ENCODE data around the gene RPL5. TPM values are rescaled to one million over a fixed set of nuclear protein-coding genes. Genes with fewer than 3 reads are reported as not detected.

The RPL5 gene
- total and polyA plus RNA-seq, 2 experiments from 2014 or later, result 2,182 to 3,547 TPM

GRCh38 chr1:92843429-92844352, 11.9 kb downstream of the RPL5 start:
- H3K9me3 Mint-ChIP-seq, result no peaks in the 10 kb centered on the region
- no peak overlapping the region for H3K4me3 Mint-ChIP-seq
- Histone ChIP-seq H3K27me3 (ENCODE audit: insufficient read depth) (no peaks in the 10 kb centered on the region), H3K27ac (ENCODE audit: low read depth) (peak overlapping the region; percentile 14; the same call in 1 of the 2 replicates), H3F3A (replicated peaks; ENCODE audit: low read depth) (peaks cover 39% of the 10 kb centered on the region), H4K20me1 (replicated peaks; ENCODE audit: insufficient read depth) (peaks cover 33% of the 10 kb centered on the region), H2AFZ (no peak overlapping the region), H3K79me2 (replicated peaks; ENCODE audit: insufficient read depth) (peaks cover 18% of the 10 kb centered on the region), H3K9me2 (ENCODE audit: insufficient read depth) (no peaks in the 10 kb centered on the region), H3K4me3 (no peak overlapping the region), H3K4me2 (no peak overlapping the region), H3K4me1 (ENCODE audit: insufficient read depth) (no peaks in the 10 kb centered on the region), H3K36me3 (ENCODE audit: insufficient read depth) (peaks cover 36% of the 10 kb centered on the region)
- ATAC-seq (peak; percentile 15; the same call in 2 of the 3 replicates), DNase-seq (ENCODE audit: low spot score) (no peak)
- peaks cover 57% of the 10 kb centered on the region for H3K36me3 Mint-ChIP-seq (ENCODE audit: low read depth)
- H3K4me1 Mint-ChIP-seq, result no peaks in the 10 kb centered on the region
- H3K27ac Mint-ChIP-seq, result no peak overlapping the region
- no peaks in the 10 kb centered on the region for H3K27me3 Mint-ChIP-seq (ENCODE audit: insufficient read depth, low read depth, poor library complexity)
- TF ChIP-seq ZNF114 (CRISPR knock-in tag; IDR thresholded peaks at IDR 0.05) (no peak), STAT1 (IDR thresholded peaks at IDR 0.05; ENCODE audit: unreplicated experiment) (no peak), CTCF (conservative IDR thresholded peaks at IDR 0.05; ENCODE audit: low read depth in 2 of 2) (no peak), NANOG (IDR thresholded peaks at IDR 0.05; ENCODE audit: borderline replicate concordance) (no peak), EZH2phosphoT487 (IDR thresholded peaks at IDR 0.05; ENCODE audit: unreplicated experiment) (no peak), JUNB (IDR thresholded peaks at IDR 0.05; ENCODE audit: unreplicated experiment) (no peak), EZH2 (IDR thresholded peaks at IDR 0.05; ENCODE audit: low read depth, unreplicated experiment) (no peak), CREB1 (CRISPR knock-in tag; IDR thresholded peaks at IDR 0.05; ENCODE audit: low read depth) (no peak), POLR2AphosphoS5 (IDR thresholded peaks at IDR 0.05; ENCODE audit: low read depth) (no peak), REST (IDR thresholded peaks at IDR 0.05; ENCODE audit: unreplicated experiment) (no peak), ZNF331 (CRISPR knock-in tag; IDR thresholded peaks at IDR 0.05; ENCODE audit: low read depth) (no peak)
- TF ChIP-seq, protein P1, sequence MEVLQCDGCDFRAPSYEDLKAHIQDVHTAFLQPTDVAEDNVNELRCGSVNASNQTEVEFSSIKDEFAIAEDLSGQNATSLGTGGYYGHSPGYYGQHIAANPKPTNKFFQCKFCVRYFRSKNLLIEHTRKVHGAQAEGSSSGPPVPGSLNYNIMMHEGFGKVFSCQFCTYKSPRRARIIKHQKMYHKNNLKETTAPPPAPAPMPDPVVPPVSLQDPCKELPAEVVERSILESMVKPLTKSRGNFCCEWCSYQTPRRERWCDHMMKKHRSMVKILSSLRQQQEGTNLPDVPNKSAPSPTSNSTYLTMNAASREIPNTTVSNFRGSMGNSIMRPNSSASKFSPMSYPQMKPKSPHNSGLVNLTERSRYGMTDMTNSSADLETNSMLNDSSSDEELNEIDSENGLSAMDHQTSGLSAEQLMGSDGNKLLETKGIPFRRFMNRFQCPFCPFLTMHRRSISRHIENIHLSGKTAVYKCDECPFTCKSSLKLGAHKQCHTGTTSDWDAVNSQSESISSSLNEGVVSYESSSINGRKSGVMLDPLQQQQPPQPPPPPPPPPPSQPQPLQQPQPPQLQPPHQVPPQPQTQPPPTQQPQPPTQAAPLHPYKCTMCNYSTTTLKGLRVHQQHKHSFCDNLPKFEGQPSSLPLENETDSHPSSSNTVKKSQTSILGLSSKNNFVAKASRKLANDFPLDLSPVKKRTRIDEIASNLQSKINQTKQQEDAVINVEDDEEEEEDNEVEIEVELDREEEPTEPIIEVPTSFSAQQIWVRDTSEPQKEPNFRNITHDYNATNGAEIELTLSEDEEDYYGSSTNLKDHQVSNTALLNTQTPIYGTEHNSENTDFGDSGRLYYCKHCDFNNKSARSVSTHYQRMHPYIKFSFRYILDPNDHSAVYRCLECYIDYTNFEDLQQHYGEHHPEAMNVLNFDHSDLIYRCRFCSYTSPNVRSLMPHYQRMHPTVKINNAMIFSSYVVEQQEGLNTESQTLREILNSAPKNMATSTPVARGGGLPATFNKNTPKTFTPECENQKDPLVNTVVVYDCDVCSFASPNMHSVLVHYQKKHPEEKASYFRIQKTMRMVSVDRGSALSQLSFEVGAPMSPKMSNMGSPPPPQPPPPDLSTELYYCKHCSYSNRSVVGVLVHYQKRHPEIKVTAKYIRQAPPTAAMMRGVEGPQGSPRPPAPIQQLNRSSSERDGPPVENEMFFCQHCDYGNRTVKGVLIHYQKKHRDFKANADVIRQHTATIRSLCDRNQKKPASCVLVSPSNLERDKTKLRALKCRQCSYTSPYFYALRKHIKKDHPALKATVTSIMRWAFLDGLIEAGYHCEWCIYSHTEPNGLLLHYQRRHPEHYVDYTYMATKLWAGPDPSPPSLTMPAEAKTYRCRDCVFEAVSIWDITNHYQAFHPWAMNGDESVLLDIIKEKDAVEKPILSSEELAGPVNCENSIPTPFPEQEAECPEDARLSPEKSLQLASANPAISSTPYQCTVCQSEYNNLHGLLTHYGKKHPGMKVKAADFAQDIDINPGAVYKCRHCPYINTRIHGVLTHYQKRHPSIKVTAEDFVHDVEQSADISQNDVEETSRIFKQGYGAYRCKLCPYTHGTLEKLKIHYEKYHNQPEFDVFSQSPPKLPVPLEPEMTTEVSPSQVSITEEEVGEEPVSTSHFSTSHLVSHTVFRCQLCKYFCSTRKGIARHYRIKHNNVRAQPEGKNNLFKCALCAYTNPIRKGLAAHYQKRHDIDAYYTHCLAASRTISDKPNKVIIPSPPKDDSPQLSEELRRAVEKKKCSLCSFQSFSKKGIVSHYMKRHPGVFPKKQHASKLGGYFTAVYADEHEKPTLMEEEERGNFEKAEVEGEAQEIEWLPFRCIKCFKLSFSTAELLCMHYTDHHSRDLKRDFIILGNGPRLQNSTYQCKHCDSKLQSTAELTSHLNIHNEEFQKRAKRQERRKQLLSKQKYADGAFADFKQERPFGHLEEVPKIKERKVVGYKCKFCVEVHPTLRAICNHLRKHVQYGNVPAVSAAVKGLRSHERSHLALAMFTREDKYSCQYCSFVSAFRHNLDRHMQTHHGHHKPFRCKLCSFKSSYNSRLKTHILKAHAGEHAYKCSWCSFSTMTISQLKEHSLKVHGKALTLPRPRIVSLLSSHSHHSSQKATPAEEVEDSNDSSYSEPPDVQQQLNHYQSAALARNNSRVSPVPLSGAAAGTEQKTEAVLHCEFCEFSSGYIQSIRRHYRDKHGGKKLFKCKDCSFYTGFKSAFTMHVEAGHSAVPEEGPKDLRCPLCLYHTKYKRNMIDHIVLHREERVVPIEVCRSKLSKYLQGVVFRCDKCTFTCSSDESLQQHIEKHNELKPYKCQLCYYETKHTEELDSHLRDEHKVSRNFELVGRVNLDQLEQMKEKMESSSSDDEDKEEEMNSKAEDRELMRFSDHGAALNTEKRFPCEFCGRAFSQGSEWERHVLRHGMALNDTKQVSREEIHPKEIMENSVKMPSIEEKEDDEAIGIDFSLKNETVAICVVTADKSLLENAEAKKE (CRISPR knock-in tag; IDR thresholded peaks at IDR 0.05), result no peak
- TF ChIP-seq, protein P2, sequence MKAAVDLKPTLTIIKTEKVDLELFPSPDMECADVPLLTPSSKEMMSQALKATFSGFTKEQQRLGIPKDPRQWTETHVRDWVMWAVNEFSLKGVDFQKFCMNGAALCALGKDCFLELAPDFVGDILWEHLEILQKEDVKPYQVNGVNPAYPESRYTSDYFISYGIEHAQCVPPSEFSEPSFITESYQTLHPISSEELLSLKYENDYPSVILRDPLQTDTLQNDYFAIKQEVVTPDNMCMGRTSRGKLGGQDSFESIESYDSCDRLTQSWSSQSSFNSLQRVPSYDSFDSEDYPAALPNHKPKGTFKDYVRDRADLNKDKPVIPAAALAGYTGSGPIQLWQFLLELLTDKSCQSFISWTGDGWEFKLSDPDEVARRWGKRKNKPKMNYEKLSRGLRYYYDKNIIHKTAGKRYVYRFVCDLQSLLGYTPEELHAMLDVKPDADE (IDR thresholded peaks at IDR 0.05), result no peak

Measured in GM23338 (cell line).